ENCODE results near the gene POLG. TPM values are rescaled to one million over a fixed set of nuclear protein-coding genes. Genes with fewer than 3 reads are reported as not detected.

The POLG gene
- total RNA-seq, 2 experiments from 2014 or later, result 80.2 to 93.7 TPM

- ChIA-PET CTCF (ENCODE audit: unreplicated experiment) (no interaction called here), POLR2A (no interaction called here)
Measured at GRCh38 chr15:89325039-89325803, 9.4 kb downstream of the POLG start.

GRCh38 chr15:89323825-89324224 is 10.8 kb downstream of the POLG start:
- intact Hi-C loops (cut with micrococcal nuclease; ENCODE audit: unreplicated experiment), result no loop called here
- H3K36me3 ChIP-seq (ENCODE audit: insufficient read depth, low read length), result peaks cover 100% of the 10 kb centered on the region
- no peak overlapping the region for H3K4me3 ChIP-seq (ENCODE audit: low read depth, low read length, poor library complexity, severe bottlenecking)
- 0 out of 2 replicates have a peak, but pooled peaks cover 4% of the 10 kb centered on the region for H4K20me1 ChIP-seq (ENCODE audit: insufficient read depth, low read length)
- H3K27ac ChIP-seq (ENCODE audit: low read depth, low read length, poor library complexity, severe bottlenecking), result no peak overlapping the region
- no peaks in the 10 kb centered on the region for H3K9me3 ChIP-seq (ENCODE audit: low read length)
- H3K4me2 ChIP-seq (ENCODE audit: low read length), result no peak overlapping the region
- no peaks in the 10 kb centered on the region for H3K79me2 ChIP-seq (ENCODE audit: insufficient read depth, low read depth, low read length)
- BruUV-seq (replicated peaks), result no TSS peak
- ChIA-PET POLR2A (no interaction called here), CTCF (ENCODE audit: unreplicated experiment) (no interaction called here)
- DNase-seq (ENCODE audit: low spot score), result no peak
- peaks cover 9% of the 10 kb centered on the region for H3K4me1 ChIP-seq (ENCODE audit: insufficient read depth, low read length, poor library complexity, severe bottlenecking)
- no peaks in the 10 kb centered on the region for H3K9me2 ChIP-seq (ENCODE audit: insufficient read depth, low read length)
- no peak overlapping the region for H2AFZ ChIP-seq (ENCODE audit: low read length)
- no peak for TF ChIP-seq EZH2phosphoT487 (IDR thresholded peaks at IDR 0.05; ENCODE audit: borderline replicate concordance, low read depth, low read length)
- no peak for TF ChIP-seq CTCF (conservative IDR thresholded peaks at IDR 0.05; ENCODE audit: low read length)

More at GRCh38 chr15:89325039-89325803, 9.4 kb downstream of the POLG start:
- DNase-seq (ENCODE audit: low spot score), result no peak
- H3K79me2 ChIP-seq (ENCODE audit: insufficient read depth, low read depth, low read length), result peaks cover 10% of the 10 kb centered on the region; the same call in 1 of the 2 replicates
- peaks cover 10% of the 10 kb centered on the region for H4K20me1 ChIP-seq (ENCODE audit: insufficient read depth, low read length)
- no peaks in the 10 kb centered on the region for H3K9me3 ChIP-seq (ENCODE audit: low read length)
- H3K27ac ChIP-seq (ENCODE audit: low read depth, low read length, poor library complexity, severe bottlenecking), result no peak overlapping the region
- H2AFZ ChIP-seq (ENCODE audit: low read length), result no peak overlapping the region
- intact Hi-C loops (cut with micrococcal nuclease; ENCODE audit: unreplicated experiment), result no loop called here
- TF ChIP-seq CTCF (conservative IDR thresholded peaks at IDR 0.05; ENCODE audit: low read length) (no peak), EZH2phosphoT487 (IDR thresholded peaks at IDR 0.05; ENCODE audit: borderline replicate concordance, low read depth, low read length) (no peak)
- H3K36me3 ChIP-seq (ENCODE audit: insufficient read depth, low read length), result peaks cover 100% of the 10 kb centered on the region
- no peaks in the 10 kb centered on the region for H3K9me2 ChIP-seq (ENCODE audit: insufficient read depth, low read length)
- no peak overlapping the region for H3K4me3 ChIP-seq (ENCODE audit: low read depth, low read length, poor library complexity, severe bottlenecking)
- H3K4me1 ChIP-seq (ENCODE audit: insufficient read depth, low read length, poor library complexity, severe bottlenecking), result peaks cover 9% of the 10 kb centered on the region
- no peak overlapping the region for H3K4me2 ChIP-seq (ENCODE audit: low read length)
- no TSS peak for BruUV-seq (replicated peaks)

GRCh38 chr15:89322822-89323221 is 11.8 kb downstream of the POLG start:
- no peaks in the 10 kb centered on the region for H3K9me3 ChIP-seq (ENCODE audit: low read length)
- CTCF ChIA-PET (ENCODE audit: unreplicated experiment), result interaction anchor here (0.6 kb wide), 1 partner anchor 46 kb away, joined by 3 read pairs; no protein-coding TSS in a partner anchor
- TF ChIP-seq EZH2phosphoT487 (IDR thresholded peaks at IDR 0.05; ENCODE audit: borderline replicate concordance, low read depth, low read length) (no peak), CTCF (conservative IDR thresholded peaks at IDR 0.05; ENCODE audit: low read length) (no peak)

More at GRCh38 chr15:89322822-89323221, 11.8 kb downstream of the POLG start:
- peaks cover 9% of the 10 kb centered on the region for H3K4me1 ChIP-seq (ENCODE audit: insufficient read depth, low read length, poor library complexity, severe bottlenecking)
- no peak overlapping the region for H3K27ac ChIP-seq (ENCODE audit: low read depth, low read length, poor library complexity, severe bottlenecking)
- no TSS peak for BruUV-seq (replicated peaks)
- H3K36me3 ChIP-seq (ENCODE audit: insufficient read depth, low read length), result peaks cover 100% of the 10 kb centered on the region
- DNase-seq (ENCODE audit: low spot score), result no peak
- 0 out of 2 replicates have a peak, but pooled peaks cover 4% of the 10 kb centered on the region for H4K20me1 ChIP-seq (ENCODE audit: insufficient read depth, low read length)
- no peak overlapping the region for H2AFZ ChIP-seq (ENCODE audit: low read length)
- intact Hi-C loops (cut with micrococcal nuclease; ENCODE audit: unreplicated experiment), result no loop called here
- no peaks in the 10 kb centered on the region for H3K79me2 ChIP-seq (ENCODE audit: insufficient read depth, low read depth, low read length)
- H3K4me3 ChIP-seq (ENCODE audit: low read depth, low read length, poor library complexity, severe bottlenecking), result no peak overlapping the region
- POLR2A ChIA-PET, result interaction anchor here (1.6 kb wide), 1 partner anchor 11 kb away, joined by 4 read pairs; no protein-coding TSS in a partner anchor
- no peak overlapping the region for H3K4me2 ChIP-seq (ENCODE audit: low read length)
- H3K9me2 ChIP-seq (ENCODE audit: insufficient read depth, low read length), result no peaks in the 10 kb centered on the region

Data from OCI-LY7 (cell line).